Stomach (tissue), 9 donors: ENCODE measurements around the gene KIF21A. TPM values are rescaled to one million over a fixed set of nuclear protein-coding genes. Genes with fewer than 3 reads are reported as not detected.

Experiments used
- DNase-seq, 2 donors: peaks; one replicate each; pipeline versions ENCODE4 v3.0.0 to v3.0.0-alpha.2; 2013 to 2019
- H3K27ac ChIP-seq, 5 donors: fragments of 200-600 bp in 4 of 5; sonication (generic) in 4 of 5; one replicate each; pipeline ENCODE4 v1.5.1; 2013 to 2019; ENCODE audit warnings: mild to moderate bottlenecking in 1 of 5, moderate library complexity in 1 of 5
- H3K27me3 ChIP-seq, 3 donors: fragments of 200-600 bp; sonication (generic); one replicate each; pipeline ENCODE4 v1.5.1; 2017 to 2019; ENCODE audit warnings: mixed run types in 1 of 3
- H3K36me3 ChIP-seq, 4 donors: fragments of 200-600 bp; sonication (generic); 1 replicate in 3 of 4; 2 replicates in 1 of 4; pipeline ENCODE4 v1.5.1; 2016 to 2019
- H3K4me1 ChIP-seq, 4 donors: fragments of 200-600 bp; sonication (generic); one replicate each; pipeline ENCODE4 v1.5.1; 2016 to 2019
- H3K4me3 ChIP-seq, 4 donors: fragments of 200-600 bp; sonication (generic) in 3 of 4; one replicate each; pipeline ENCODE4 v1.5.1; 2016 to 2019; ENCODE audit warnings: mild to moderate bottlenecking in 1 of 4
- H3K9me3 ChIP-seq, 4 donors: fragments of 200-600 bp; sonication (generic); one replicate each; pipeline ENCODE4 v1.5.1; 2016 to 2019
- EP300 ChIP-seq: sonication (generic); formaldehyde crosslinking; IDR thresholded peaks from one replicate; pipeline ENCODE4 v1.6.1; 2017; ENCODE audit warnings: antibody characterized with exemption
- POLR2A ChIP-seq, 4 donors: fragments of 450-650 bp; IDR thresholded peaks; one replicate each; pipeline ENCODE4 v1.6.1; 2016; ENCODE audit warnings: antibody characterized with exemption in 4 of 4, control low read depth in 2 of 4, mild to moderate bottlenecking in 1 of 4, moderate library complexity in 1 of 4
- POLR2AphosphoS5 ChIP-seq, 3 donors: sonication (generic); formaldehyde crosslinking; IDR thresholded peaks; one replicate each; pipeline ENCODE4 v1.6.1; 2016; ENCODE audit warnings: antibody characterized with exemption in 3 of 3
- WGBS, 5 donors: extraction: QIAGEN DNeasy Blood & Tissue Kit in 3 of 5; methylation state at CpG; one replicate each; pipeline versions ENCODE4 v1.1.5 to v1.1.7; 2013 to 2018; 5-methylcytosine and 5-hydroxymethylcytosine counted together
- intact Hi-C: fragments of 100-400 bp; cut with DNase I; formaldehyde crosslinking; loops from one replicate; pipeline ENCODE4 v1.15.1; 2023; ENCODE audit warnings: low total_unique reads
- polyA plus RNA-seq, 3 donors: library from polyadenylated mRNA; stranded (reverse); fragments of 200-250 nt; gene quantifications; one replicate each; pipeline ENCODE4 v1.2.3, GENCODE V29; 2013
- total RNA-seq, 5 donors: library from RNA; depleted of rRNA; stranded (reverse); fragments of >200 nt; gene quantifications; one replicate each; pipeline versions ENCODE4 v1.1.0 to v1.2.3, GENCODE V29; 2014 to 2016
- TF ChIP-seq, protein P1 (sequence below), 7 experiments: fragments of 450-650 bp in 4 of 7; fragments of 200-600 bp in 3 of 7; sonication (generic) in 3 of 7; IDR thresholded peaks; one replicate each; pipeline ENCODE4 v1.5.1; 2016 to 2019; ENCODE audit warnings: antibody characterized with exemption in 7 of 7, control low read depth in 2 of 7, mild to moderate bottlenecking in 1 of 7
- donor health status: healthy with polysubstance abuse.
- donor health status: Bipolar disorder and iron deficiency.
- donor health status: healthy.

KIF21A gene
- total and polyA plus RNA-seq, 8 donors = 4.9 to 45.9 (median 16.7) TPM

DNA sequence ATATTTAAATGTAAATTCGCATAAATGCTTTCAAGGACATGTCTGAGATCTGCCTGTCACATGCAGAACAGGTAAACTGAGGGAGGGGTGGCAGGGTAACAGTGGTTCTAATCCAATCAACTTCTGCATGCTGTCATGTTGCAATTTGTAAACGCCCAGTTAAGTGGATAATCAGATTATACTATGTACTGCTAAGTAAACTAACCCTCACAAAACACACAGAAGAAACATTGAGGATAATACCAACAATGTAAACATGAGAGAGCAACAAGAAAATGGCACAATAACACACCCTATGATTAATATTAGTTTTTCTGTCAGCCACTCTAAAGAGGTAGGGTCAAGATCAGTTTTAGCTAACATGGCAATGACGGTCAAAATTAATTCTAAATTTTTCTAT lies 123.7 kb downstream of the KIF21A start:
- DNase-seq = no peak
- Histone ChIP-seq H3K36me3 (peaks cover 0 to 3% (median 0%) of the 10 kb centered on the region in 4 donors), H3K4me1 (no peaks in the 10 kb centered on the region), H3K27me3 (no peaks in the 10 kb centered on the region), H3K9me3 (no peaks in the 10 kb centered on the region), H3K4me3 (no peak overlapping the region), H3K27ac (no peak overlapping the region)
- intact Hi-C loops = no loop called here
- WGBS, 5 donors = 58 to 78% (median 73%) methylated on average over 3 of the region's 3 CpGs
- TF ChIP-seq POLR2AphosphoS5 (IDR thresholded peaks at IDR 0.05) (no peak), EP300 (no peak), POLR2A (IDR thresholded peaks at IDR 0.05) (no peak)
- TF ChIP-seq, protein P1, sequence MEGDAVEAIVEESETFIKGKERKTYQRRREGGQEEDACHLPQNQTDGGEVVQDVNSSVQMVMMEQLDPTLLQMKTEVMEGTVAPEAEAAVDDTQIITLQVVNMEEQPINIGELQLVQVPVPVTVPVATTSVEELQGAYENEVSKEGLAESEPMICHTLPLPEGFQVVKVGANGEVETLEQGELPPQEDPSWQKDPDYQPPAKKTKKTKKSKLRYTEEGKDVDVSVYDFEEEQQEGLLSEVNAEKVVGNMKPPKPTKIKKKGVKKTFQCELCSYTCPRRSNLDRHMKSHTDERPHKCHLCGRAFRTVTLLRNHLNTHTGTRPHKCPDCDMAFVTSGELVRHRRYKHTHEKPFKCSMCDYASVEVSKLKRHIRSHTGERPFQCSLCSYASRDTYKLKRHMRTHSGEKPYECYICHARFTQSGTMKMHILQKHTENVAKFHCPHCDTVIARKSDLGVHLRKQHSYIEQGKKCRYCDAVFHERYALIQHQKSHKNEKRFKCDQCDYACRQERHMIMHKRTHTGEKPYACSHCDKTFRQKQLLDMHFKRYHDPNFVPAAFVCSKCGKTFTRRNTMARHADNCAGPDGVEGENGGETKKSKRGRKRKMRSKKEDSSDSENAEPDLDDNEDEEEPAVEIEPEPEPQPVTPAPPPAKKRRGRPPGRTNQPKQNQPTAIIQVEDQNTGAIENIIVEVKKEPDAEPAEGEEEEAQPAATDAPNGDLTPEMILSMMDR (IDR thresholded peaks at IDR 0.05) = no peak

DNA sequence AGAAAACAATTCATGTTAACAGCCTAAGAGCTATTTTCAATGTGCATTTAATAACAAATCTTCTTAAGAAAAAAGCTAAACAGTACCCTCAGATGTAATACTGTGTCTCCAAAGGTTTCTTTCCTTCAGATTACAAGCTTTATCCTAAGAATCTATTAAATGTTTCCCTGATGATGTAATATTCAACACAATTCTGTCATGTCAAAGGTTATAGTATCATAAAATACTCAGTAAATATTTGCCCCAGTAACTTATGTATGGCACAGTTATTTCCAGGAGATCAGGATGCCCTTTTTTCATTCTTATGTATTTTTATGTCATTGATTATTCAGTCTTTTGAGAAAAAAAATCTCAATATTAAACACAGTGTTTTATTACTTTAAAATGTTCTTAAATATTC lies 128.4 kb downstream of the KIF21A start:
- no peaks in the 10 kb centered on the region for H3K36me3 ChIP-seq
- intact Hi-C loops = no loop called here
- H3K4me1 ChIP-seq = no peaks in the 10 kb centered on the region
- DNase-seq = no peak
- no peak overlapping the region for H3K4me3 ChIP-seq
- no peaks in the 10 kb centered on the region for H3K9me3 ChIP-seq
- no peak for TF ChIP-seq POLR2A (IDR thresholded peaks at IDR 0.05)
- H3K27me3 ChIP-seq = no peaks in the 10 kb centered on the region
- no peak overlapping the region for H3K27ac ChIP-seq

DNA sequence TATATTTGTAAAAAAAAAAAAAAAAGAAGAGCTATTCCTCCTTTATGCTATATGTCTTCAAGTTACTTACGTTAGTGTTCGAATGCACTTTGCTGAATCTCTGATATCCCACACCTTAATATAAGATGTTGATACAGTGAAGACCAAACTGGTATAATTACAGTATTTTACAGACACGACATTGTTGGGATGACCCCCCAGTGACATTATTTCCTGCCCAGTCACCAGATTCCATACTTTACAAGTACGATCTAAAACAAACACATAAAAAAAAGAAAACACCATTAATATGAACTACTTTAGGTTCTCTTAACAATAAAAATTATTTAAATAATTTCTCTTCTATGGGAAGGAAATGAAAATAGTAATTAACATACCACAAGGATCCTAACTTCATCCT lies 133.4 kb downstream of the KIF21A start:
- H3K4me3 ChIP-seq = no peak overlapping the region
- intact Hi-C loops = no loop called here
- TF ChIP-seq POLR2A (IDR thresholded peaks at IDR 0.05) (no peak), POLR2AphosphoS5 (IDR thresholded peaks at IDR 0.05) (no peak), EP300 (no peak)
- TF ChIP-seq, protein P1 (IDR thresholded peaks at IDR 0.05) = no peak
- no peaks in the 10 kb centered on the region for H3K27me3 ChIP-seq
- 86 to 93% (median 89%) methylated on average over 4 of the region's 4 CpGs for WGBS, 5 donors
- no peaks in the 10 kb centered on the region for H3K4me1 ChIP-seq
- no peak overlapping the region for H3K27ac ChIP-seq
- H3K9me3 ChIP-seq = no peaks in the 10 kb centered on the region
- DNase-seq = no peak
- peaks cover 0 to 29% (median 21%) of the 10 kb centered on the region in 4 donors for H3K36me3 ChIP-seq

DNA sequence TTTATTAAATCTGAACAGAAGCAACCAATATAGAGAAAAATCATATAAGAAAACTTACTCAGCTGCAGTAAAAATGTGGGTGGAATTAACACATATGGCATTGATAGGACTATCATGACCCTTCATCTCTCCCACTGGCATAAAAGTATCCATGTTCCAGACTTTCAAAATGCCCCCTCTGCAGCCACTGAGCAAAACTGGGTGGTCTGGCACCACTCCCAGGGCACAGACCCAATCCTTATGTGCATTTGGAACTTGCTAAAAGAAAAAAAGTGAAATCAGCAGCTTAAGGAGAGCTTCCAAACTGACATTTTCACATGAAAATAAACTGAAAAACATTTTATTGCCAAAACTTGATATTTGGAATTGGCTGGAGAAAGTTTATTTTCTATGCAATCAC lies 141.5 kb downstream of the KIF21A start:
- Histone ChIP-seq H3K27me3 (no peaks in the 10 kb centered on the region), H3K36me3 (peaks cover 0 to 37% (median 27%) of the 10 kb centered on the region in 4 donors), H3K4me3 (no peak overlapping the region), H3K27ac (no peak overlapping the region), H3K4me1 (no peaks in the 10 kb centered on the region), H3K9me3 (no peaks in the 10 kb centered on the region)
- DNase-seq = peak in 1 of 2 donors; percentile 25
- intact Hi-C loops = no loop called here
- TF ChIP-seq EP300 = no peak
- TF ChIP-seq POLR2A (IDR thresholded peaks at IDR 0.05) = no peak
- no peak for TF ChIP-seq POLR2AphosphoS5 (IDR thresholded peaks at IDR 0.05)
- TF ChIP-seq, protein P1 (IDR thresholded peaks at IDR 0.05) = no peak

DNA sequence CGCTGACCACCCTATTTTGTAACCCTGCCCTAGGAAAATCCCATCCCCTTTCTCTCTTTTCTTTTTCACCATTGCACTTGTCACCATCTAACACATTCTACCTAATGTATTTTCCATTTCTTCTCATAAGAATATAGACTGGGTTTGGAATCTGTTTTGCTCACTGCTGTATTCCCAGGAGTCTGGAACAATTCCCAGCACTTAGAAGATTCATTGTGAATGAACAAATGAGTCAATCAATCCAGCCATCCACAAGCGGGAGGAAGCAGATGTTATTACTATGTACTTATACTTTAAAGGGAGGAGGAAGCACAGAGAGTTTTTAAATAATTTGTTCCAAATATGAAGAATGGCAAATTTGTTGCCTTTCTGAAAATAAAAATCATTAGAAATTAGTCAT lies 142.1 kb downstream of the KIF21A start:
- 76 to 84% (median 82%) methylated on average over 2 of the region's 2 CpGs for WGBS, 5 donors
- Histone ChIP-seq H3K9me3 (no peaks in the 10 kb centered on the region), H3K4me1 (no peaks in the 10 kb centered on the region), H3K27ac (no peak overlapping the region), H3K27me3 (no peaks in the 10 kb centered on the region), H3K4me3 (no peak overlapping the region), H3K36me3 (peaks cover 0 to 35% (median 26%) of the 10 kb centered on the region in 4 donors)
- TF ChIP-seq, protein P1 (IDR thresholded peaks at IDR 0.05) = no peak
- no peak for TF ChIP-seq EP300
- TF ChIP-seq POLR2AphosphoS5 (IDR thresholded peaks at IDR 0.05) = no peak
- TF ChIP-seq POLR2A (IDR thresholded peaks at IDR 0.05) = no peak
- intact Hi-C loops = no loop called here
- peak in 1 of 2 donors; percentile 11 for DNase-seq
